ENCODE data around the gene EME2.

EME2 gene

GRCh38 chr16:1762879-1763520 lies 9.6 kb upstream of the EME2 start:
- in situ Hi-C loops (cut with HindIII; ENCODE audit: low pct_ligation_motif_present, low pct_unique_long_range_greater_than_20kb, low sequenced_read_pairs): no loop called here
- no peak for DNase-seq

- no peak for DNase-seq
These were observed 8.8 kb upstream of the EME2 start for GRCh38 chr16:1763521-1764511.

GRCh38 chr16:1764971-1765370 lies 7.6 kb upstream of the EME2 start:
- in situ Hi-C loops (cut with HindIII; ENCODE audit: low pct_ligation_motif_present, low pct_unique_long_range_greater_than_20kb, low sequenced_read_pairs): no loop called here

More at GRCh38 chr16:1763521-1764511, 8.8 kb upstream of the EME2 start:
- in situ Hi-C loops (cut with HindIII; ENCODE audit: low pct_ligation_motif_present, low pct_unique_long_range_greater_than_20kb, low sequenced_read_pairs): no loop called here

GRCh38 chr16:1765826-1766225 lies 6.8 kb upstream of the EME2 start:
- in situ Hi-C loops (cut with HindIII; ENCODE audit: low pct_ligation_motif_present, low pct_unique_long_range_greater_than_20kb, low sequenced_read_pairs): no loop called here

More at GRCh38 chr16:1764971-1765370, 7.6 kb upstream of the EME2 start:
- DNase-seq: no peak

GRCh38 chr16:1766231-1766630 lies 6.4 kb upstream of the EME2 start:
- DNase-seq: no peak
- in situ Hi-C loops (cut with HindIII; ENCODE audit: low pct_ligation_motif_present, low pct_unique_long_range_greater_than_20kb, low sequenced_read_pairs): no loop called here

More at GRCh38 chr16:1765826-1766225, 6.8 kb upstream of the EME2 start:
- no peak for DNase-seq

GRCh38 chr16:1766701-1767100 lies 5.9 kb upstream of the EME2 start:
- no peak for DNase-seq
- in situ Hi-C loops (cut with HindIII; ENCODE audit: low pct_ligation_motif_present, low pct_unique_long_range_greater_than_20kb, low sequenced_read_pairs): no loop called here

- in situ Hi-C loops (cut with HindIII; ENCODE audit: low pct_ligation_motif_present, low pct_unique_long_range_greater_than_20kb, low sequenced_read_pairs): no loop called here
These were observed 5.3 kb upstream of the EME2 start for GRCh38 chr16:1767116-1767994.

GRCh38 chr16:1768061-1768766 lies 4.4 kb upstream of the EME2 start:
- in situ Hi-C loops (cut with HindIII; ENCODE audit: low pct_ligation_motif_present, low pct_unique_long_range_greater_than_20kb, low sequenced_read_pairs): no loop called here
- DNase-seq: no peak

More at GRCh38 chr16:1767116-1767994, 5.3 kb upstream of the EME2 start:
- DNase-seq: no peak

GRCh38 chr16:1768767-1769401 lies 3.7 kb upstream of the EME2 start:
- in situ Hi-C loops (cut with HindIII; ENCODE audit: low pct_ligation_motif_present, low pct_unique_long_range_greater_than_20kb, low sequenced_read_pairs): no loop called here
- DNase-seq: no peak

- no peak for DNase-seq
- in situ Hi-C loops (cut with HindIII; ENCODE audit: low pct_ligation_motif_present, low pct_unique_long_range_greater_than_20kb, low sequenced_read_pairs): no loop called here
These were observed 3.0 kb upstream of the EME2 start for GRCh38 chr16:1769402-1770300.

GRCh38 chr16:1770328-1771187 lies 2.1 kb upstream of the EME2 start:
- peak; percentile 39 for DNase-seq
- in situ Hi-C loops (cut with HindIII; ENCODE audit: low pct_ligation_motif_present, low pct_unique_long_range_greater_than_20kb, low sequenced_read_pairs): no loop called here

- peak; percentile 80 for DNase-seq
- in situ Hi-C loops (cut with HindIII; ENCODE audit: low pct_ligation_motif_present, low pct_unique_long_range_greater_than_20kb, low sequenced_read_pairs): no loop called here
These were observed 1.3 kb upstream of the EME2 start, which contains the start of gene NME3 for GRCh38 chr16:1771188-1771863. Gene NME3, minus strand, starts transcription at chr16:1771543. Its CDS starts 9 bp downstream, at chr16:1771534.

- in situ Hi-C loops (cut with HindIII; ENCODE audit: low pct_ligation_motif_present, low pct_unique_long_range_greater_than_20kb, low sequenced_read_pairs): no loop called here
These were observed 697 bp upstream of the EME2 start for GRCh38 chr16:1771864-1772361.

GRCh38 chr16:1772908-1773702 lies 495 bp downstream of the EME2 start, which contains the start of gene MRPS34:
Gene MRPS34, minus strand, starts transcription at chr16:1773134. Its CDS starts 15 bp downstream, at chr16:1773119.
- in situ Hi-C loops (cut with HindIII; ENCODE audit: low pct_ligation_motif_present, low pct_unique_long_range_greater_than_20kb, low sequenced_read_pairs): no loop called here
- peak; percentile 93 for DNase-seq

More at GRCh38 chr16:1771864-1772361, 697 bp upstream of the EME2 start:
- no peak for DNase-seq
